Colonic mucosa (tissue), 4 donors: ENCODE measurements around the gene VIT. TPM values are rescaled to one million over a fixed set of nuclear protein-coding genes. Genes with fewer than 3 reads are reported as not detected.

Experiments used
- DNase-seq: peaks from one replicate; pipeline ENCODE4 v3.0.0-alpha.2; 2020
- H3K27ac ChIP-seq: fragments of 200-600 bp; one replicate; pipeline ENCODE4 v1.8.0; 2021
- H3K27me3 ChIP-seq: fragments of 200-600 bp; one replicate; pipeline ENCODE4 v1.8.0; 2021
- H3K36me3 ChIP-seq: fragments of 200-600 bp; one replicate; pipeline ENCODE4 v1.8.0; 2021
- H3K4me1 ChIP-seq: fragments of 200-600 bp; one replicate; pipeline ENCODE4 v1.8.0; 2021; ENCODE audit warnings: mild to moderate bottlenecking
- H3K4me3 ChIP-seq: fragments of 200-600 bp; one replicate; pipeline ENCODE4 v1.8.0; 2021
- H3K9ac ChIP-seq, 2 donors: one replicate each; pipeline ENCODE4 v1.7.0; 2013; ENCODE audit warnings: control low read depth in 2 of 2, low read depth in 2 of 2, low read length in 2 of 2
- H3K9me3 ChIP-seq: fragments of 200-600 bp; one replicate; pipeline ENCODE4 v1.8.0; 2021
- intact Hi-C: fragments of 100-400 bp; cut with DNase I; formaldehyde crosslinking; loops from one replicate; pipeline ENCODE4 v1.14.1; 2022
- total RNA-seq, 2 donors: library from RNA; stranded (reverse); fragmentation: NEBNext Ultra II Directional in 1 of 2; extraction: Animal tissue kit (Norgen Biotek cat#: 25700) in 1 of 2; gene quantifications; one replicate each; pipeline ENCODE4 v1.2.1, GENCODE V29; 2021
- TF ChIP-seq, protein P1 (sequence below): fragments of 200-600 bp; IDR thresholded peaks from one replicate; pipeline ENCODE4 v1.8.0; 2022; ENCODE audit warnings: antibody characterized with exemption, mild to moderate bottlenecking
- donor health status: healthy.
- donor health status: DM: no; HTN: no; CAD: no.
- donor health status: DM: no; HTN: no; CAD: no.

VIT gene
- total RNA-seq, 2 donors from 2014 or later, result 0.20 to 0.21 TPM

DNA sequence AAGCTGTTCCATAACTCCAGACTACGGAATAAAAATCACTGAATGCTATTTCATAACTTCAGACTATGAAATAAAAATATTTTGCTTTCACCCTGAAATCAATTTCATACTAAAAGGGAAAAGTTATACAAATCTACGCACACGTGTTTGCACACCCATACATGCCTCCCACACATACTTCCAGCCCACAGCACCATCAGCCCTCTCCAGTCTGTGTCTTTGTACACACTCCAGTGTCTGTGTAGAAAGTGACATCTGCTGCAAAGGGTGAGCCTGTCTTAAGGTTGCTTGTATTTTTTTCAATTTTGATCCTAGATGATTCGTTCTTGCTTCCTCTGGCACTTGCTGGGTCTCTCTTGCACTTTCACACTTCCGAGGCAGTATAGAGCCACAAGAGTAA is 53.6 kb downstream of the VIT start:
- no peaks in the 10 kb centered on the region for H3K4me1 ChIP-seq
- TF ChIP-seq, protein P1, sequence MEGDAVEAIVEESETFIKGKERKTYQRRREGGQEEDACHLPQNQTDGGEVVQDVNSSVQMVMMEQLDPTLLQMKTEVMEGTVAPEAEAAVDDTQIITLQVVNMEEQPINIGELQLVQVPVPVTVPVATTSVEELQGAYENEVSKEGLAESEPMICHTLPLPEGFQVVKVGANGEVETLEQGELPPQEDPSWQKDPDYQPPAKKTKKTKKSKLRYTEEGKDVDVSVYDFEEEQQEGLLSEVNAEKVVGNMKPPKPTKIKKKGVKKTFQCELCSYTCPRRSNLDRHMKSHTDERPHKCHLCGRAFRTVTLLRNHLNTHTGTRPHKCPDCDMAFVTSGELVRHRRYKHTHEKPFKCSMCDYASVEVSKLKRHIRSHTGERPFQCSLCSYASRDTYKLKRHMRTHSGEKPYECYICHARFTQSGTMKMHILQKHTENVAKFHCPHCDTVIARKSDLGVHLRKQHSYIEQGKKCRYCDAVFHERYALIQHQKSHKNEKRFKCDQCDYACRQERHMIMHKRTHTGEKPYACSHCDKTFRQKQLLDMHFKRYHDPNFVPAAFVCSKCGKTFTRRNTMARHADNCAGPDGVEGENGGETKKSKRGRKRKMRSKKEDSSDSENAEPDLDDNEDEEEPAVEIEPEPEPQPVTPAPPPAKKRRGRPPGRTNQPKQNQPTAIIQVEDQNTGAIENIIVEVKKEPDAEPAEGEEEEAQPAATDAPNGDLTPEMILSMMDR, result no peak
- intact Hi-C loops, result no loop called here
- H3K9ac ChIP-seq, result no peak overlapping the region
- H3K27ac ChIP-seq, result no peak overlapping the region
- DNase-seq, result no peak
- H3K27me3 ChIP-seq, result no peaks in the 10 kb centered on the region
- H3K36me3 ChIP-seq, result no peaks in the 10 kb centered on the region
- H3K4me3 ChIP-seq, result no peak overlapping the region
- no peaks in the 10 kb centered on the region for H3K9me3 ChIP-seq

DNA sequence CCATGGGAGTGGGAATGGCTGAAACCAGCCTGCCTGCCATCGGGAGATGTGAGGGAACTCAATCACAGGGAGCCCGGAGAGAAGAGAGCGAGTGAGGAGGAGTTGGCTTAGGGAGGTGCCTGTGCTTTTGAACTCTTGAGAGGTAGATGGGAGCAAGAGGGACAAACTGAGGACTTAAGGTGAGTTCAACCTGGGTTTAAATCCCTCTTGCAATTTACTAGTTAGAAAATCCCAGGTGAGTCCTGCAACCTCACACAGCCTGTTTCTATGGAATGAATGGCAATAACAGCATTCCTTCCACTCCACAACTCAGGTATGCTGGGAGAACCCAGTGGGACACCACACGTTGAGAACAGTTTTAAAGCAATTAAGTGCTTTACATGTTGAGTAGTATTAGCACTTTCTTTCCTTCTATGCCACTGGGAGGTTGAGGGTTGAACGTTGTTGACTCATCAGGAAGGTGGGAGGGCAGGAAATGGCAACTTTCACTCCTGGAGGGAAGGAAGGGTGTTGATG is 57.3 kb downstream of the VIT start:
- Histone ChIP-seq H3K9me3 (no peaks in the 10 kb centered on the region), H3K9ac (no peak overlapping the region), H3K4me3 (no peak overlapping the region), H3K4me1 (no peaks in the 10 kb centered on the region), H3K36me3 (no peaks in the 10 kb centered on the region), H3K27me3 (no peaks in the 10 kb centered on the region), H3K27ac (no peak overlapping the region)
- no peak for DNase-seq
- intact Hi-C loops, result no loop called here
- TF ChIP-seq, protein P1, result no peak

DNA sequence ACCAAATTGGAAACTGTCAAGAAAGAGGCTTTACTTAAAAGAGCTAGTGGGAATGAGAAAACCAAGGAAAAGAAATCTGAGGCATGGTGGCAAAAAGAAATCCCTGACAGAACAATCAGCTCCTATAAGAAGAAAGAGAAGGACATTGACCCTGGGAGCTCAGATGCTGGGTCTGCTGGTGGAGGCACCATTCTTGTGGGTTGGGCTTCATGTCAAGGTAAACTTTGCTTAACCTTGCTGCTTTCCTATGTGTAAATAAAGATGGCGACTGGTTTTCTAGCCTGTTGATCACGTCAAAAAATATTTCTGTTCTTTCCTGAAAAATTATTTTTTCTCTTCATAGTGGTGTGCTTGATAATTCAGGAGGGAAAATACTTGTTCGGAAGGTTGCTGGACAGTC is 58.1 kb downstream of the VIT start:
- no peaks in the 10 kb centered on the region for H3K9me3 ChIP-seq
- DNase-seq, result no peak
- TF ChIP-seq, protein P1, result no peak
- H3K36me3 ChIP-seq, result no peaks in the 10 kb centered on the region
- no peak overlapping the region for H3K9ac ChIP-seq
- no peaks in the 10 kb centered on the region for H3K4me1 ChIP-seq
- no peaks in the 10 kb centered on the region for H3K27me3 ChIP-seq
- no peak overlapping the region for H3K4me3 ChIP-seq
- intact Hi-C loops, result no loop called here
- H3K27ac ChIP-seq, result no peak overlapping the region

DNA sequence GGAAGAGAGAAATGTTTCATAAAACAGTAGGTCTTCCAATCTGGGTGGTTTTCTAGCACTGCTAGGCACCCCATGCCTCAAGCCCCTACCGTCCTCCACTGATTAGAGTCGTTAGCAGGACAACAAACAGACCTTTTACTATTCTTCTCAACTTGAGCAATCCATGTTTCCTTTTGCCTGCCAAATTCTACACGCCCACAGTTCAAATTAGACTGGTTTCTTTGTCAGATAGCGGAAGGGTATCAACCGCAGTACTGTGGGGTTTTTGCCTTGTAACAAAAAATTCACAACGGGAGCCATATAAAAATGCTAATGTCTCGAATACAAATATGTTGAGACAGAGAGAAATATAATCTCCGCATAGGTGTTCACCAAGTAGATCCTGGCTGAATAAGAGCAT is 59.9 kb downstream of the VIT start:
- intact Hi-C loops, result no loop called here
- H3K36me3 ChIP-seq, result no peaks in the 10 kb centered on the region
- H3K4me3 ChIP-seq, result no peak overlapping the region
- H3K27ac ChIP-seq, result no peak overlapping the region
- H3K27me3 ChIP-seq, result no peaks in the 10 kb centered on the region
- TF ChIP-seq, protein P1, result no peak
- DNase-seq, result no peak
- no peaks in the 10 kb centered on the region for H3K9me3 ChIP-seq
- no peaks in the 10 kb centered on the region for H3K4me1 ChIP-seq
- H3K9ac ChIP-seq, result no peak overlapping the region

DNA sequence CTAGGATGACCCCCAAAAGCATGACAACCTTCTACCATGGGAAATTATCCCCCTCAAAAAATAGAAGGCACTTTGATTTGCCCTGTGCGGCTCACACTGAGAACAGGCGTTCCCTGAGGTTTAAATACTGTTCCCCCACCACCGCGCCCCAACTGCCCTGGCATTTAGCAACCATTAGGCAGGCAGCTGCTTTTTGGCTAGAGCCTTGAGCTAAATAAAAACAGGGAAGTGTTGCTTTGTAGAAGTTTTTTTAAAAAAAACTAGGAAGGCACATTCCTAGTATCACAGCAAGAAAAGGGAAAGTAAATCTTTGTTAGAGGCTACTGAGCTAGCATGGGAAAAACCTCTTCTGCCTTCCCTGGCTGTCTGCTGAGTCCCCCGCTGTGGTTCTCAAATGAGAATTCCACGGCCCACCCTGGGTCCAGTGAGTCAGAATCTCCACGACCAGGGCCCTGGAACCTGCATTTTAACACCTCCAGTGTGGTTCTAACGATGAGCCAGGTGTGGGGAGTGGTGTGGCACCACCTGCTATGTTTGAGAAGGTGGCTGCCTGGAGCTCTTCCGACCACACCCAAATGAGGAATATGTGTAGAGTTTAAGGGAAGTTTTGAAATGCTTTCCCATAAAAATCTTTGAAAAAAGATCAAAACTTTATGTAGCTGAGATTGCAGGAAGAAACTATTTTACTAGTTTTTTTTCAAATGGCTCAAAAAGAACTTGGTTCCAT is 66.4 kb downstream of the VIT start:
- intact Hi-C loops, result no loop called here

More for the DNA sequence above, 66.4 kb downstream of the VIT start:
- Histone ChIP-seq H3K36me3 (no peaks in the 10 kb centered on the region), H3K4me3 (no peak overlapping the region), H3K9ac (no peak overlapping the region), H3K27ac (no peak overlapping the region), H3K27me3 (no peaks in the 10 kb centered on the region), H3K4me1 (no peaks in the 10 kb centered on the region), H3K9me3 (no peaks in the 10 kb centered on the region)
- DNase-seq, result no peak
- TF ChIP-seq, protein P1, result no peak
